Peyer's patch (tissue), 4 donors: Measurements from ENCODE around the gene KDM8.

Experiments
- CTCF ChIP-seq, 6 experiments: fragments of 450-650 bp in 4 of 6; fragments of 200-600 bp in 2 of 6; sonication (generic) in 1 of 6; IDR thresholded peaks; one replicate each; pipeline ENCODE4 v1.5.1; 2017 to 2019; ENCODE audit warnings: antibody characterized with exemption in 6 of 6, mild to moderate bottlenecking in 3 of 6, moderate library complexity in 1 of 6
- POLR2A ChIP-seq, 2 donors: fragments of 450-650 bp; IDR thresholded peaks; one replicate each; pipeline ENCODE4 v1.5.1; 2017; ENCODE audit warnings: antibody characterized with exemption in 2 of 2, mild to moderate bottlenecking in 2 of 2, moderate library complexity in 2 of 2

- TF ChIP-seq CTCF (IDR thresholded peaks at IDR 0.05) (peak in 2 of 6 experiments; percentile 17 to 24), POLR2A (IDR thresholded peaks at IDR 0.05) (no peak)
Measured at GRCh38 chr16:27181019-27181790, 22.1 kb upstream of the KDM8 start.
